ENCODE data around the gene COG7.

DNA sequence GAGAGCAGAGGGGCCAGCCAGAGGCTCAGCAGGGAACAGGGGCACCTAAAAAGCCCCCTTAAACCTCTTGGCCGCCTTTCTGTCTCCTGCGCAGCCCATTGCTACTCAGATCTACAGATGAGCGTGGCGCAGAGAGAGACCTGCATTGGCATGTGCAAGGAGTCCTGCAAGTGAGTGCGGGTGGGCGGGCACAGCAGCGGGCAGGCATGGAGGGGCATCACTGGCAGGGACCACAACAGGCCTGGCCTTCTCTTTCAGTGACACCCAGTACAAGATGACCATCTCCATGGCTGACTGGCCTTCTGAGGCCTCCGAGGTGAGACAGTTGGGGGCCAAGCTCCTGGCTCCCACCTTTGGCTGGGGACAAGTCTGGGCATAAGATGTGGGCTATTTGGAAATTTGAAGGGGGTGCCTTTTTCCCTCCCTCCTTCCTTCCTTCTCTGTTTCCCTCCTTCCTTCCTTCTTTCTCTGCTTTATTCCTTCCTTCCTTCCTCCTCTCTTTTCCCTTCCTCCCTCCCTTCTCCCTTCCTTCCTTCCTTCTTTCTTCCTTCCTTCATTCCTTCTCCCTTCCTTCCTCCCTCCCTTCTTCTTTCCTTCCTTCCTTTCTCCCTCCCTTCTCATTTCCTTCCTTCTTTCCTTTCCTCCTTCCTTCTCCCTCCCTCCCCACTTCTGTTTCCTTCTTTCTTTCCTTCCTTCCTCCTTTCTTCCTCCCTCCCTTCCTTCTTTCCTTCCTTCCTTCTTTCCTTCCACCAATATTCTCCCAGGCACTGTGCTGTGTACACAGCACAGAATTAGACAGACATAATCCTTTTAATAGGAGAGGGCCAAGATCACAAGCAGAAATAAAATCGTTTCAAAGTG is 75.7 kb downstream of the COG7 start:
- TF ChIP-seq, protein P1, sequence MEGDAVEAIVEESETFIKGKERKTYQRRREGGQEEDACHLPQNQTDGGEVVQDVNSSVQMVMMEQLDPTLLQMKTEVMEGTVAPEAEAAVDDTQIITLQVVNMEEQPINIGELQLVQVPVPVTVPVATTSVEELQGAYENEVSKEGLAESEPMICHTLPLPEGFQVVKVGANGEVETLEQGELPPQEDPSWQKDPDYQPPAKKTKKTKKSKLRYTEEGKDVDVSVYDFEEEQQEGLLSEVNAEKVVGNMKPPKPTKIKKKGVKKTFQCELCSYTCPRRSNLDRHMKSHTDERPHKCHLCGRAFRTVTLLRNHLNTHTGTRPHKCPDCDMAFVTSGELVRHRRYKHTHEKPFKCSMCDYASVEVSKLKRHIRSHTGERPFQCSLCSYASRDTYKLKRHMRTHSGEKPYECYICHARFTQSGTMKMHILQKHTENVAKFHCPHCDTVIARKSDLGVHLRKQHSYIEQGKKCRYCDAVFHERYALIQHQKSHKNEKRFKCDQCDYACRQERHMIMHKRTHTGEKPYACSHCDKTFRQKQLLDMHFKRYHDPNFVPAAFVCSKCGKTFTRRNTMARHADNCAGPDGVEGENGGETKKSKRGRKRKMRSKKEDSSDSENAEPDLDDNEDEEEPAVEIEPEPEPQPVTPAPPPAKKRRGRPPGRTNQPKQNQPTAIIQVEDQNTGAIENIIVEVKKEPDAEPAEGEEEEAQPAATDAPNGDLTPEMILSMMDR (IDR thresholded peaks at IDR 0.05; ENCODE audit: low read depth, low read length), result no peak
- no peak for TF ChIP-seq EZH2phosphoT487 (IDR thresholded peaks at IDR 0.05; ENCODE audit: low read depth)
